KOPT-K1 (cell line): ENCODE results near the gene CYP51A1.
"Not testable (repeated sequence)": the region's sequence is repeated elsewhere in the genome, so short reads cannot be mapped to it uniquely, and the experiment has no call there.

Source experiments
- H3K27ac ChIP-seq: fragments of 200-600 bp; sonication (generic); 2 replicates; pipeline ENCODE4 v1.5.1; 2016; ENCODE audit warnings: antibody characterized with exemption, mild to moderate bottlenecking, low read depth, low read length; ENCODE audit not compliant: poor library complexity, severe bottlenecking
- H3K36me3 ChIP-seq: fragments of 200-600 bp; sonication (generic); 2 replicates; pipeline ENCODE4 v1.5.1; 2017; ENCODE audit warnings: antibody characterized with exemption, mild to moderate bottlenecking, low read length, moderate library complexity; ENCODE audit not compliant: insufficient read depth
- H3K9me3 ChIP-seq: fragments of 200-600 bp; sonication (generic); 2 replicates; pipeline ENCODE4 v1.5.1; 2017; ENCODE audit warnings: antibody characterized with exemption, low read length, mild to moderate bottlenecking; ENCODE audit not compliant: insufficient read depth, poor library complexity, severe bottlenecking

Gene CYP51A1

GRCh38 chr7:92137557-92137956 lies 3.3 kb upstream of the CYP51A1 start:
- Histone ChIP-seq H3K27ac (no peak overlapping the region), H3K9me3 (peaks cover 8% of the 10 kb centered on the region), H3K36me3 (no peaks in the 10 kb centered on the region)

- Histone ChIP-seq H3K36me3 (peaks cover 6% of the 10 kb centered on the region; the same call in 1 of the 2 replicates), H3K27ac (peak overlapping the region; percentile 66), H3K9me3 (peaks cover 8% of the 10 kb centered on the region)
These were observed 994 bp upstream of the CYP51A1 start for GRCh38 chr7:92135052-92135889.

- peak overlapping the region; percentile 66 for H3K27ac ChIP-seq
- H3K9me3 ChIP-seq, result no peaks in the 10 kb centered on the region
- H3K36me3 ChIP-seq, result peaks cover 14% of the 10 kb centered on the region; the same call in 1 of the 2 replicates
These were observed 473 bp downstream of the CYP51A1 start for GRCh38 chr7:92133737-92134270.

- Histone ChIP-seq H3K27ac (no peak overlapping the region), H3K36me3 (peaks cover 20% of the 10 kb centered on the region), H3K9me3 (no peaks in the 10 kb centered on the region)
These were observed 1.0 kb downstream of the CYP51A1 start for GRCh38 chr7:92133133-92133736.

GRCh38 chr7:92131764-92132330 lies 2.4 kb downstream of the CYP51A1 start:
- Histone ChIP-seq H3K36me3 (peaks cover 33% of the 10 kb centered on the region), H3K9me3 (no peaks in the 10 kb centered on the region), H3K27ac (no peak overlapping the region)

DNA sequence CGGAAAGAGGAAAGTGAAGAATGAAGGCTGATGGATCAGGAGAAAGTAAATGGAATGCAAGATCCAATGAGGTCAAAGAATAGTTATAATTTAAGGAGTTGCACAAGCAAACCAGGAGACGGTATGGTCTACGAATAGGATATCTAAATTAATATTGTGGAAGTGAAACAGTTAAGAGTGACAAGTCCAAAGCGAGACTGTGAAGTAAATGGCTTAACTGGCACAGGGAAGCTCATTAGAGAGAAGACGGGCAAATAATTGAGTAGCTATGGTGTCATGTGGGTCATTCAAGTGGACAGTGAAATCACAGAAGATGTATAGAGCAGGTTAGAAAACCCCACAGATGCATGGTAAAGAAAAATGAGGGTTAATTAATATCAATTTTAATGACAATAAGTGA lies 3.2 kb downstream of the CYP51A1 start:
- H3K9me3 ChIP-seq, result no peaks in the 10 kb centered on the region
- H3K36me3 ChIP-seq, result peaks cover 40% of the 10 kb centered on the region
- H3K27ac ChIP-seq, result no peak overlapping the region

- H3K36me3 ChIP-seq, result peaks cover 70% of the 10 kb centered on the region
- no peak overlapping the region for H3K27ac ChIP-seq
- H3K9me3 ChIP-seq, result peaks cover 12% of the 10 kb centered on the region
These were observed 12.6 kb downstream of the CYP51A1 start for GRCh38 chr7:92121681-92122080.

GRCh38 chr7:92119213-92119759 lies 15.0 kb downstream of the CYP51A1 start:
- Histone ChIP-seq H3K27ac (no peak overlapping the region), H3K36me3 (peaks cover 65% of the 10 kb centered on the region), H3K9me3 (peaks cover 12% of the 10 kb centered on the region)

- no peak overlapping the region for H3K27ac ChIP-seq
- peaks cover 9% of the 10 kb centered on the region for H3K9me3 ChIP-seq
- peaks cover 51% of the 10 kb centered on the region for H3K36me3 ChIP-seq
These were observed 17.3 kb downstream of the CYP51A1 start for GRCh38 chr7:92116949-92117348.

DNA sequence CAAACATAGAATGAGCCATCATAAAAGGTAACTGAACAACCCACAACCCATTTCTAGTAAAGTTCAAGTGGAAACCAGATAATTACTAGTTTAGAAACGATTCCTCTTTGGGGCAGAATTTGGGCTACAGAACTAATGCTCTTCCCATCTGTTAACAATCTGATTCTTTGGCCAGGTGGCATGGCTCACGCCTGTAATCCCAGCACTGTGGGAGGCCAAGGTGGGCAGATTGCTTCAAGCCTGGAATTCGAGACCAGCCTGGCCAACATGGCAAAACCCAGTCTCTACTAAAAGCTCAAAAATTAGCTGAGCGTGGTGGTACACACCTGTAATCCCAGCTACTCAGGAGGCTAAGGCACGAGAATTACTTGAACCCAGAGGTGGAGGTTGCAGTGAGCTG lies 18.5 kb downstream of the CYP51A1 start:
- H3K36me3 ChIP-seq, result peaks cover 49% of the 10 kb centered on the region
- no peaks in the 10 kb centered on the region for H3K9me3 ChIP-seq
- no peak overlapping the region for H3K27ac ChIP-seq

DNA sequence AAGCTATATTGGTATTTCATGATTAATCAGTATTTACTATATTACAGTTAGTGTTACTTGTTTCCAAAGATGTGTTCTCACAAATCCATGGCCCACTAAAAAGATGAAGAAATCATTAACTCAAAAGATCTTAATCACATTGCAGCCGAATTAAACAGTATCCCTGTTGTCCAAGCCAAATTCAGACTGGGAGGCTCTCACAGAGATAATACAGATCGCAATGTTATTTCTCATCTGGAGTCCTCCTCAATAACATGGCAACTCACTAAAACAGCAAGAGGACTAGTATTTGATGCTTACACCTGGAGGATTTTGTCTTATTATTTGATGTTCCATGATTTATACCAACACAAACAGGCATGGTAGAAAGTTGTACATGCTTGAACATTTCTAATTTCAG lies 23.4 kb downstream of the CYP51A1 start:
- H3K9me3 ChIP-seq, result no peaks in the 10 kb centered on the region
- no peak overlapping the region for H3K27ac ChIP-seq
- peaks cover 74% of the 10 kb centered on the region for H3K36me3 ChIP-seq

GRCh38 chr7:92108821-92109220 lies 25.5 kb downstream of the CYP51A1 start:
- Histone ChIP-seq H3K36me3 (peaks cover 75% of the 10 kb centered on the region), H3K27ac (no peak overlapping the region), H3K9me3 (no peaks in the 10 kb centered on the region)

DNA sequence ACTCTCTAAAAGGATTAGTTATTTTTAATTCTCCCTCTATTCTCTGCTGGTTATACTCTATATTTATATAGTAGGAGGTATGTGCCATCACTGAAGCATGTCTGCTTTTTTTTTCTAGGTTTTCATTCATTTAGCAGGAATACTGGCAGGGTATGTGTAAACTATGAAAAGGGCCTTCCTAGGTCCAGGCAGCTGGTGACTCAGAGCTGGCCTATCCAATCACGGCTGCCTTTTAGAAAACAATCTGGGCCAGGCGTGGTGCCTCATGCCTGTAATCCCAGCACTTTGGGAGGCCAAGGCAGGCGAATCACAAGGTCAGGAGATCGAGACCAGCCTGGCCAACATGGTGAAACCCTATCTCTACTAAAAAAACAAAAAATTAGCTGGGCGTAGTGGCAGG lies 31.4 kb downstream of the CYP51A1 start:
- not testable (repeated sequence) for H3K9me3 ChIP-seq, H3K27ac ChIP-seq
- peaks cover 83% of the 10 kb centered on the region for H3K36me3 ChIP-seq

- H3K36me3 ChIP-seq, result peaks cover 84% of the 10 kb centered on the region
- H3K27ac ChIP-seq, result no peak overlapping the region
- H3K9me3 ChIP-seq, result no peaks in the 10 kb centered on the region
These were observed 33.7 kb downstream of the CYP51A1 start for GRCh38 chr7:92100534-92100933.

GRCh38 chr7:92095380-92095779 lies 38.9 kb downstream of the CYP51A1 start:
- H3K27ac ChIP-seq, result no peak overlapping the region
- peaks cover 79% of the 10 kb centered on the region for H3K36me3 ChIP-seq

More at GRCh38 chr7:92095380-92095779, 38.9 kb downstream of the CYP51A1 start:
- H3K9me3 ChIP-seq, result no peaks in the 10 kb centered on the region
